HL-60 (cell line): Measurements from ENCODE around the gene SMIM38.

Experiments used
- DNase-seq, 2 experiments: peaks; one replicate each; pipeline ENCODE4 v3.0.0-alpha.2; 2010 to 2020; ENCODE audit warnings: low read depth in 1 of 2, low spot score in 1 of 2
- H3K27ac ChIP-seq: fragments of 250-450 bp; sonication (Bioruptor Pico); replicated peaks from 2 replicates; pipeline ENCODE4 v1.5.1; 2020; ENCODE audit warnings: mild to moderate bottlenecking, moderate library complexity
- H3K27me3 ChIP-seq: fragments of 250-450 bp; sonication (Bioruptor Pico); 2 replicates; pipeline ENCODE4 v1.5.1; 2021; ENCODE audit warnings: mild to moderate bottlenecking, moderate library complexity; ENCODE audit not compliant: insufficient read depth, poor library complexity, severe bottlenecking
- H3K4me3 ChIP-seq: replicated peaks from 2 replicates; pipeline ENCODE4 v1.5.1; 2011; ENCODE audit warnings: mild to moderate bottlenecking, control low read depth, low read length; ENCODE audit not compliant: insufficient read depth
- GABPA ChIP-seq: IDR thresholded peaks from 2 replicates; pipeline ENCODE4 v1.6.1; 2012; ENCODE audit warnings: low read depth
- POLR2AphosphoS5 ChIP-seq: IDR thresholded peaks from 2 replicates; pipeline ENCODE4 v1.6.1; 2012; ENCODE audit warnings: low read depth
- SPI1 ChIP-seq: IDR thresholded peaks from 2 replicates; pipeline ENCODE4 v1.6.1; 2012; ENCODE audit warnings: low read depth, mild to moderate bottlenecking, borderline replicate concordance
- TF ChIP-seq, protein P1 (sequence below): IDR thresholded peaks from 2 replicates; pipeline ENCODE4 v1.6.1; 2012; ENCODE audit warnings: low read depth; ENCODE audit not compliant: insufficient replicate concordance
- TF ChIP-seq, protein P2 (sequence below): IDR thresholded peaks from one replicate; pipeline ENCODE4 v1.5.1; 2011; ENCODE audit warnings: low read length, control low read depth, inconsistent platforms; ENCODE audit not compliant: insufficient read depth

The SMIM38 gene

DNA sequence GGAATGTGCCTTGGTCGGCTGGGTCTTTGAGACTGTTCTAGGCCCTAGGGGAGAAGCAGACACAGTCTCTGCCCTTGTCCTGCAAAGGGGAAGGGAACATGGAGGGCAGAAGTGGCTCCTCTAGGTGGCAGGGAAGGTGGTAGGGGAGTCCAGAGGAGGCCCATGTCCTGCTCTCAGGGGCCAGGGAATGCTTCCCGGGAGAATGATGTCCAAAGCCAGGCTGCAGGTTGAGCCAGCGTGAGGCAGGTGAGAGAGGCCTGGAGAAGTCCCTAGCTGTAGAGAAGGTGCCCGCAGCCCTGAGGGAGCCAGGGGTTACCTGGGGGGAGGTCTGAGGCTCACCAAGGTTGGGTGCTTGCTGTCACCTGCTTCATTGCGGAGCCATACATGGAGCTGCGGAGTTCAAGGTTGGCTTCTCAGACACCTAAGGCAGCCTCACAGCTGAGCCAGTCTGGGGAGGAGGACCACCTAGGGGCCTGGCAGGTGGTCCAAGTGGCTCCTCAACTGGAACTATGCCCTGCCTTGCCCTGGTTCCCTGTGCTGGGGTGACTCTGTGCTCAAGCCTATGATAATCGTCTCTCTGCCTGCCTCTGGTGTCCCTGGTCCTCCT lies 46.1 kb downstream of the SMIM38 start:
- no peak overlapping the region for H3K4me3 ChIP-seq
- no peak for TF ChIP-seq GABPA
- TF ChIP-seq, protein P1, sequence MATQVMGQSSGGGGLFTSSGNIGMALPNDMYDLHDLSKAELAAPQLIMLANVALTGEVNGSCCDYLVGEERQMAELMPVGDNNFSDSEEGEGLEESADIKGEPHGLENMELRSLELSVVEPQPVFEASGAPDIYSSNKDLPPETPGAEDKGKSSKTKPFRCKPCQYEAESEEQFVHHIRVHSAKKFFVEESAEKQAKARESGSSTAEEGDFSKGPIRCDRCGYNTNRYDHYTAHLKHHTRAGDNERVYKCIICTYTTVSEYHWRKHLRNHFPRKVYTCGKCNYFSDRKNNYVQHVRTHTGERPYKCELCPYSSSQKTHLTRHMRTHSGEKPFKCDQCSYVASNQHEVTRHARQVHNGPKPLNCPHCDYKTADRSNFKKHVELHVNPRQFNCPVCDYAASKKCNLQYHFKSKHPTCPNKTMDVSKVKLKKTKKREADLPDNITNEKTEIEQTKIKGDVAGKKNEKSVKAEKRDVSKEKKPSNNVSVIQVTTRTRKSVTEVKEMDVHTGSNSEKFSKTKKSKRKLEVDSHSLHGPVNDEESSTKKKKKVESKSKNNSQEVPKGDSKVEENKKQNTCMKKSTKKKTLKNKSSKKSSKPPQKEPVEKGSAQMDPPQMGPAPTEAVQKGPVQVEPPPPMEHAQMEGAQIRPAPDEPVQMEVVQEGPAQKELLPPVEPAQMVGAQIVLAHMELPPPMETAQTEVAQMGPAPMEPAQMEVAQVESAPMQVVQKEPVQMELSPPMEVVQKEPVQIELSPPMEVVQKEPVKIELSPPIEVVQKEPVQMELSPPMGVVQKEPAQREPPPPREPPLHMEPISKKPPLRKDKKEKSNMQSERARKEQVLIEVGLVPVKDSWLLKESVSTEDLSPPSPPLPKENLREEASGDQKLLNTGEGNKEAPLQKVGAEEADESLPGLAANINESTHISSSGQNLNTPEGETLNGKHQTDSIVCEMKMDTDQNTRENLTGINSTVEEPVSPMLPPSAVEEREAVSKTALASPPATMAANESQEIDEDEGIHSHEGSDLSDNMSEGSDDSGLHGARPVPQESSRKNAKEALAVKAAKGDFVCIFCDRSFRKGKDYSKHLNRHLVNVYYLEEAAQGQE, result no peak
- no peak for TF ChIP-seq POLR2AphosphoS5
- no peak for TF ChIP-seq SPI1
- TF ChIP-seq, protein P2, sequence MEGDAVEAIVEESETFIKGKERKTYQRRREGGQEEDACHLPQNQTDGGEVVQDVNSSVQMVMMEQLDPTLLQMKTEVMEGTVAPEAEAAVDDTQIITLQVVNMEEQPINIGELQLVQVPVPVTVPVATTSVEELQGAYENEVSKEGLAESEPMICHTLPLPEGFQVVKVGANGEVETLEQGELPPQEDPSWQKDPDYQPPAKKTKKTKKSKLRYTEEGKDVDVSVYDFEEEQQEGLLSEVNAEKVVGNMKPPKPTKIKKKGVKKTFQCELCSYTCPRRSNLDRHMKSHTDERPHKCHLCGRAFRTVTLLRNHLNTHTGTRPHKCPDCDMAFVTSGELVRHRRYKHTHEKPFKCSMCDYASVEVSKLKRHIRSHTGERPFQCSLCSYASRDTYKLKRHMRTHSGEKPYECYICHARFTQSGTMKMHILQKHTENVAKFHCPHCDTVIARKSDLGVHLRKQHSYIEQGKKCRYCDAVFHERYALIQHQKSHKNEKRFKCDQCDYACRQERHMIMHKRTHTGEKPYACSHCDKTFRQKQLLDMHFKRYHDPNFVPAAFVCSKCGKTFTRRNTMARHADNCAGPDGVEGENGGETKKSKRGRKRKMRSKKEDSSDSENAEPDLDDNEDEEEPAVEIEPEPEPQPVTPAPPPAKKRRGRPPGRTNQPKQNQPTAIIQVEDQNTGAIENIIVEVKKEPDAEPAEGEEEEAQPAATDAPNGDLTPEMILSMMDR, result no peak
- H3K27me3 ChIP-seq, result no peaks in the 10 kb centered on the region
- H3K27ac ChIP-seq, result no peak overlapping the region
- no peak for DNase-seq

DNA sequence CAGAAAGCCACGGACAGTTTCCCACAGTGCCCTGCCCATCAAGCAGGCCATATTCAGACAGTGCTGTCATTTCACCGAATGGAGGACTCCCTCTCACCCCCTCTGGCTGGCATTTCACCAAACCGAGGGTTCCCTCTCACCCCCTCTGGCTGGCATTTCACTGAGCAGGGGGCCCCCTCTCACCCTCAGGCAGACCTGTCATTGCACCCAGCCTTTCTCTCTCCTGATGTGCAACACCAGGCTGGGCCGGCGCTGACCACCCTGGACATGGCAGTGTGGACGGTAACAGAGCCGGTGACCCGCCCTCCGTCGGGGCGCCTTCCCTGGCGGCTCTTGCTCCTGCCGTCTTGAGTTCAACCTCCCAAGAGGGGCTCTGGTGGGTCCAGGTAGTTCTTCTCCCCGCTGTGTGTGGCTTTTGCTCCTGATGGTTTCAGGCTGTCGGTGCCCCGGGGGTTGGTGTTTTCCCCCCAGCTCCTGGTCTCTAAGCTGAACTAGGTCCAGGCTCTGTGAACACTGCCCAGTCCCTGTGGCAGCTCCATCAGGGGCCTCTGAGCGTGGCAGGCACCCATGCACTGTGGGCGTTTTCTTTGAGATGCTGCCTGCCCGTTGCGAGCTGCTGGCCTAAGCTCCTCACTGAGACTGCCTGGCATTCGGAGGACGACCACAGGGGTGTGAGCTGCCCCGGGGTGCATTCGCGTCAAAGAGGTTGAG lies 46.9 kb downstream of the SMIM38 start:
- no peak for TF ChIP-seq SPI1
- TF ChIP-seq, protein P2, result no peak
- TF ChIP-seq, protein P1, result no peak
- no peak for TF ChIP-seq POLR2AphosphoS5
- TF ChIP-seq GABPA, result no peak
- DNase-seq, result no peak
- H3K4me3 ChIP-seq, result no peak overlapping the region
- no peak overlapping the region for H3K27ac ChIP-seq
- H3K27me3 ChIP-seq, result no peaks in the 10 kb centered on the region

GRCh38 chr11:69203381-69203780 lies 47.6 kb downstream of the SMIM38 start:
- no peak overlapping the region for H3K4me3 ChIP-seq

More at GRCh38 chr11:69203381-69203780, 47.6 kb downstream of the SMIM38 start:
- H3K27me3 ChIP-seq, result no peaks in the 10 kb centered on the region
- no peak overlapping the region for H3K27ac ChIP-seq
- no peak for DNase-seq
- no peak for TF ChIP-seq POLR2AphosphoS5
- no peak for TF ChIP-seq GABPA
- TF ChIP-seq SPI1, result no peak
- TF ChIP-seq, protein P1, result no peak
- TF ChIP-seq, protein P2, result no peak
